GM18502 (cell line): ENCODE measurements around the gene SORCS3.
A peak's percentile ranks its signal among the peaks of the same experiment; 100 is the strongest.

ENCODE experiments used
- ATAC-seq: cut with Tn5 transposase; IDR thresholded peaks from one replicate; pipeline ENCODE4 v1.9.1; 2021; ENCODE audit warnings: mild to moderate bottlenecking; ENCODE audit not compliant: unreplicated experiment, poor library complexity

The SORCS3 gene

DNA sequence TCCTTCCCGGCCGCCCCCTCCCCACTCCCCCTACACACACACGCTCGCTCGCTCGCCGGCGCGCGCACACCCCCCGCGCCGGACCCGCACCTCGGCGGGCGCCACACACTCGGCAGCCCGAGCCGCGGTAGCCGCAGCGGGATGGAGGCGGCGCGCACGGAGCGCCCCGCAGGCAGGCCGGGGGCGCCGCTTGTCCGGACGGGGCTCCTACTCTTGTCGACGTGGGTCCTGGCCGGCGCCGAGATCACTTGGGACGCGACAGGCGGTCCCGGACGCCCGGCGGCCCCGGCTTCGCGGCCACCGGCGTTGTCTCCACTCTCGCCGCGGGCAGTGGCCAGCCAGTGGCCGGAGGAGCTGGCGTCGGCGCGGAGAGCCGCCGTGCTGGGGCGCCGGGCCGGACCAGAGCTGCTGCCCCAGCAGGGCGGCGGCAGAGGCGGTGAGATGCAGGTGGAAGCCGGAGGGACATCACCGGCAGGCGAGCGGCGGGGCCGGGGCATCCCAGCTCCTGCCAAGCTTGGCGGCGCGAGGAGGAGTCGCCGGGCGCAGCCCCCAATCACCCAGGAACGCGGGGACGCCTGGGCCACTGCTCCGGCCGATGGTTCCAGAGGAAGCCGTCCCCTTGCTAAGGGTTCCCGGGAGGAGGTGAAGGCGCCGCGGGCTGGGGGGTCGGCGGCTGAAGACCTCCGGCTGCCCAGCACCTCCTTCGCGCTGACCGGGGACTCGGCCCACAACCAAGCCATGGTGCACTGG lies at the start of gene SORCS3:
Gene SORCS3, plus strand, starts transcription at position 104 of the 750 bp plus-strand sequence.
- ATAC-seq = no peak

- no peak for ATAC-seq
Measured at GRCh38 chr10:104591441-104591840, 49.6 kb upstream of the SORCS3 start.

- ATAC-seq = no peak
Measured at GRCh38 chr10:104601166-104601565, 39.9 kb upstream of the SORCS3 start.

DNA sequence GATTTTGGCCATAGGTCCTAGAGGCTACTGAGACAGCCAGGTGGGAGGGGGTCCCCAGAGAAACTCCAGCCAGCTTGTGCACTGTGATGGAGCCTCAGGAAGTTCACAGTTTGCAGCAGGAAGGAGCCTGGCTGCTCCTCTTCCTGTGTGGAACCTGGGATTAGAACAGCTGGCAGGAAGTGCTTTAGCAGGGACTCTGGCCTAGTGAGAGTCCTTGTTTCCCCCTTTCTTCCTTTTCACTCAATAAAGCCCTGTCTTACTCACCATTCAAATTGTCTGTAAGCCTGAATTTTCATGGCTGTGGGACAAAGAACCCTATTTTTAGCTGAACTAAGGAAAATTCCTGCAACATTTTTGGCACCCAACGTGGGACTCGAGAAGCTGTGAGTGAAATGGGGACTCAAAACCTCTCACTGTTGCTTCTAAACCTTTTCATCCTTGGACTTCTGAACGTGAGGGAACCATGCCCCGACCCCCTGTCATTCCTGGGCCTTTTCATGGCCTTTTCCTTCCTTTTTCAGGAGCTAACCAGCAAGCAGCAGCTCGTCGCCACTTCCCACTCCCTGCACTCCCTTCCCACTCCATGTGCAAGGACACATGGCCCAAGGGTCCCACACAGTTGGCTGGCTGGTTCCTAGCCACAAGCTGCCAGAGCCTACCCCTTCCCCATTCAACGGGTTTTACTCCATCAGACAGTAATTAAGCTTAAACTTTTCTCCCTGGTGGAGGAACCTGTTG lies 32.8 kb upstream of the SORCS3 start:
- ATAC-seq = no peak

GRCh38 chr10:104612571-104613205 lies 28.4 kb upstream of the SORCS3 start:
- no peak for ATAC-seq

GRCh38 chr10:104613406-104613805 lies 27.7 kb upstream of the SORCS3 start:
- ATAC-seq = no peak

DNA sequence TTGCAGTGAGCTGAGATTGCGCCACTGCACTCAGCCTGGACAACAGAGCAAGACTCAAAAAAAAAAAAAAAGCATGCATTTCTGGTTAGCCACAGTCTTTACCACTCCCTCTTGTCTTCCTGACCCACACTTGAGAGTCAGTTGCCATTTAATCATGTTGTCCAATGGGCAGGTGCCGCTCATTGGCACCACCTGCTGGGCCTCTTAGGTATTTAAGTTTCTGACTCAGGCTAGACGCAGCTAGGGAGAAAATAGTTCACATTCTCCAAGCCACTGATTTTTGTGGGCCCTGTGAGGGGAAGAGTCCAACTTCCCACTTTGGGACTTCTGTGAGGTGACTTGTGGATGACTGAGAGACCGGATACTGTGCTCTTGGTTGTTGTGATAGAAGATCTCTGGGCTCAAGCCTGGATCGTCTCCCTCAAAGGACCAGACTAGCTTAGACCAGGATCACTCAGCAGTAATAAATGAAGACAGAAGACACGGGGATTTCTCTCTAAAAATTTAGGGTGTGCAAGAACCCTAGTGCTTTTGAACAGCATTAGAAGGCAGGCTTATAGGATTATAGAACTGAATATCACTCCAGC lies 26.8 kb upstream of the SORCS3 start:
- ATAC-seq = peak; percentile 61

DNA sequence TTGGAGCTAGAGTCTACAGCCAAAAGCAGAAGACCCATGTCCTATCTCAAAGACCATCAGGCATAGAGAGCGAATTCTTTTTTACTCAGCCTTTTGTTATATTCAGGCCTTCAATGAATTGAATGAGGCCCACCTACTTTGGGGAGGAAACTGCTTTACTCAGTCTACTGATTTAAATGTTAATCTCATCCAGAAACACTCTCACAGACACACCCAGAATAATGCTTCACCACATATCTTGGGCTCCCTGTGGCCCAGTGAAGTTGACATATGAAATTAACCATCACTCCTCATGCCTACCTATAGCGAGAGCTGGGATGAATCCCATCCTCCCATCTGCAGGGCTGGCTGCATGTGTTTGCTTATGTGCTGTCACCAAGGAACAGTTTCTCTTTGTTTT lies 26.0 kb upstream of the SORCS3 start:
- no peak for ATAC-seq

DNA sequence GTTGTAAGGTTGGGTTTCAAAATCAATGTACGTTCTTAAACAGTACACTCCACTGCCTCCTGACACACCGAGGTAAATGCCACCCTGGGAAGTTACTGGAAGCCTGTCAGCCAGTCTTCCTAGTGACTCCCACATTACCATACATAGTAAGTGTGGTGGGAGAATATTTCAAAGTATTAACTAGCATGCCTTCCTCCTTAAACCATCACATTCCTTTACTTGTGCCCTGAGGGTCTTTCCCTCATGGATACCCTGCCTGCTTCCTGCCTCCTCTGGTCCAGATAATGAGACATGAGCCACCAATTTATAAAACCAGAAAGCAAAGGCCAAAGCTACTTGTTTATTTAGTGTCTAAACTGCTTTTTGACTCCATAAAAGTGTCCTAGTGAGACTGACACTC lies 23.3 kb upstream of the SORCS3 start:
- ATAC-seq = no peak

GRCh38 chr10:104622175-104622574 lies 18.9 kb upstream of the SORCS3 start:
- no peak for ATAC-seq

DNA sequence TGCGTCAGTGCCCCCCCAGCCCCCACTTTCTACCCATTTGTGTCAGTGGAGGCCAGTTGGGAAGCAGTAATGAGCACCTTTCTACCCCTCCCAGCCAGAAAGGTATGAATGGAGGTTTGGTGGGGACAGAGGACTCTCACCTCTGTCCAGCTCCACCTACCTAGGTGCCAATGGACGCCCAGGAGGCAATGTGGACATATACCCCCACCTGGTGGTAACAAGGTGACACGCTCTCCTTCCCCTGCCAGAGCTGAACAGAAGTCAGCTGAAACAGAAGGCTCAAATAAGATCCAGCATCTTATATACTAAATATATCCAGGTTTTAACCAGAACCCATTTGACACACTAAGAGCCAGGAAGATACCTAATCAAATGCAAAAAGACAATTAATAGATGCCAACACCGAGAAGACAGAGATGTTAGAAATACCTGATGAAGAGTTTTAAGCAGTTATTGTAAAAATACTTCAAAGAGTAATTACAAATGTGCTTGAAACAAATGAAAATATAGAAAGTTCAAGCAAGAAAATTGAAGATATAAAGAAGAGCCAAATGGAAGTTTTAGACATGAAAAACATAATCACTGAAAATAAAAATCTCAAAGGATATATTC lies 18.4 kb upstream of the SORCS3 start:
- ATAC-seq = no peak

DNA sequence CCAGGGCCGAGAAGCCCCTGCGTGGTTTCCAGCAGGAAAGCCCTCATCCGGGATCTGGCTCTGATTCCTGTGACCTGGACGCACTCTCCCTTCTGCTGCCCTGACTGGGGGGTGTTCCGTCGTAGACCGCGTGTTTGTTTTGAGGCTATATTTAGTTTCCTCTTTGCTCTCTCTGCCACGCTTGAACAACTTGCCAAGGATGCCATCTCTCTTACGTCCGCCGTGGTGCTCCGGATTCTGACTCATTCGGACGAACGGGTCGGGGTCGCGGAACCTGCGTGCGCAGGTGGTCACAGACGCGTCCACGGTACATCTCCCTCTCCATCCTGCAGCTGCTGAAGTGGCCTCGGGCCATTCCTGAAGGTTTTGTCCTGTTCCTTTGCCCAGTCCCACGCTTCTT lies 10.4 kb upstream of the SORCS3 start:
- no peak for ATAC-seq

DNA sequence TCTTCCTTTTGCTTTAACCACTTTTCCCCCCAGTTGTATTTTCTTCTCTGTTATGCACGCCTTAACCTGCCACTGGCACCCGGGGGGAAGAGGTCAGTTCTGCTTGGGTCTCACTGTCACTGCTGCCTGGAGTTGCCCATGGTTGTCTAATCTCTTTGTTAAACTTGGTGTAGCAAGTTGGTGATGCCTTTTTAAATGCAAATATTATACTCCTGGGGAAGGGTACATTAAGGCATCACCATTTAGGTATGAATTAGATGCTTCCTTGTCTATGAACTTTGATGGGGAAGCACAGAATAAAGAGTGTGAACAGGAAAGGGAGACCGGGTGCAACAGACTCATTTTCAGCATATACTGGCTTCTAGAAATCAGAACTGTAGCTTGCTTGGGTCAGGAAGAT lies 9.1 kb upstream of the SORCS3 start:
- ATAC-seq = no peak

DNA sequence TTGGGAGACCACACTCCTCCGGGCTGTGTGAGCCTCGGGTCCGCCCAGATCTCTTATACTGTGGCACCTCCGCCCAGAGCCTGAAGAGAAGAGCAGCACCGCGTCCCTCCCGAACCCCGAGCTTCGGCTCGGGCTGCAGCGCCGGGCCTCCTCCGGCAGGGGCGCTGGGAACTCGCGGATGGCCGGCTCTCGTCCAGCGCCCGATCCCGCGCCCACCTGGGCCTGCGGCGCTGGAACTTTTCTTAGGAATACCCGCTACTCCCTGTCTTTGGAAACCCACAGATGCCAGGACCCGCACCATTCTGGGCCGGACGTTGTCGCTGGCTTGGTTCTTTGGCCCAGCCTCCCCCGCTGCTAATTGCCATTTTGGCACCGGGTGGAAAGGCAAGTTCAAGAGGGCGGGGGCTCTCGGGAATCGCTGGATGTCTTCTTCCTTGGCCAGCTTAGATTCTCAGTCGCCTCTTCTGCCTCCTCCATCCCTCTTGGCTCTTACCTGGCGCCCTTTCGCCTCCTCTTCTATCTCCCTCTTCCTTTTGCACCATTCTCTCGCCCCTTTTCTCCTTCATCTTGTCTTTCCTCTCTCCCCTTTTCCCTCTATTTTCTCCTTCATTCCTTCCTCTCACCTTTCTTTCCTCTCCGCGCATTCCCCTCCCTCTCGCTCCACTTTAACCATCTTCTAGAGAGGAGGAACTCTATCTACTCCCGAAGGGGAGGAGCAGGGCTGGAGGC lies 2.1 kb upstream of the SORCS3 start:
- ATAC-seq = no peak

DNA sequence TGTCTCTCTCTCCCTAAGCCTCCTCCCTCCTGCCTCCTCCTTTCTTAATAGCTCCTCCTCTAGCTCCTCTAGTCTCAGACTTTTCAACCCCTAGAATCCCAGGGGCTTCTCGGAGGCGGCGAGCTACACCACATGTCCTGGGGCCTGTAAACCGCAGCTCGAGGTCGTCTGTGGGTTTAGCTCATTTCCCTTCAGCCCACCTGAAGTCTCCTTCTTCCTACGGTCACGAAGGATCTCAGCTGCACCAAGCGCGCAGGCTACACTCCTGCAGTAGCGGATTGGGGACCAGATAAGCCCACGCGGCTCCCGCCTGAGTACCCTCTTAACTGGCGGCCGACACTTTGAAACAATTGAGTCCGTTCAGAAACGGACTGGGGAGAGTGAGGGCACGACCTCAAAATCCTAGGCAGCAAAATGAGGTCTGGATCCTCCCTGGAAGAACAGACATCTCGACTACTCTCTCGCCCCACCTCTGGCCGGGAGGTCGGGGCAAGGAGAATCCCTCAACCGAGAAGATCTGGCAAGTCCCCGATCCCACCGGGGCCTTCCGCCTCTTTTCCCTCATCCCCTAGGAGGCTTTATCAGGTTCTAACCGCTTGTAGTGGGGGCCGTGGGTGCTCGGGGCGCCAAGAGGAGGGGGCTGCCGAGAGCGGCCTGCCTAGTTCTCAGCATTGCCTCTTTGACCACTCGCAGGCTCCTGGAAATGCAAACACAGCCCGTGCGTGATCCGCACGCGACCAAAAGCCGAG lies 1.3 kb upstream of the SORCS3 start:
- no peak for ATAC-seq

- ATAC-seq = no peak
Measured at GRCh38 chr10:104640339-104641186, 527 bp upstream of the SORCS3 start.

- no peak for ATAC-seq
Measured at GRCh38 chr10:104641937-104642657, 1.0 kb downstream of the SORCS3 start.
